GM06990 (cell line): Measurements from ENCODE around the gene DLK1.

Experiments
- DNase-seq: peaks from one replicate; pipeline ENCODE4 v3.0.0-alpha.2; 2011; ENCODE audit not compliant: insufficient read length; ENCODE audit errors: extremely low read depth
- H3K27me3 ChIP-seq: replicated peaks from 2 replicates; pipeline ENCODE4 v1.6.0; 2011; ENCODE audit warnings: low read length; ENCODE audit not compliant: control insufficient read depth, insufficient read depth
- H3K36me3 ChIP-seq: 2 replicates; pipeline ENCODE4 v1.5.1; 2011; ENCODE audit warnings: low read length; ENCODE audit not compliant: control insufficient read depth, insufficient read depth
- H3K4me3 ChIP-seq: replicated peaks from 2 replicates; pipeline ENCODE4 v1.5.1; 2011; ENCODE audit warnings: low read depth, mild to moderate bottlenecking, control low read depth, low read length
- TF ChIP-seq, protein P1 (sequence below): IDR thresholded peaks from 2 replicates; pipeline ENCODE4 v1.5.1; 2011; ENCODE audit warnings: low read length, control low read depth, mild to moderate bottlenecking, inconsistent platforms; ENCODE audit not compliant: insufficient read depth, poor library complexity, severe bottlenecking

DLK1 gene

DNA sequence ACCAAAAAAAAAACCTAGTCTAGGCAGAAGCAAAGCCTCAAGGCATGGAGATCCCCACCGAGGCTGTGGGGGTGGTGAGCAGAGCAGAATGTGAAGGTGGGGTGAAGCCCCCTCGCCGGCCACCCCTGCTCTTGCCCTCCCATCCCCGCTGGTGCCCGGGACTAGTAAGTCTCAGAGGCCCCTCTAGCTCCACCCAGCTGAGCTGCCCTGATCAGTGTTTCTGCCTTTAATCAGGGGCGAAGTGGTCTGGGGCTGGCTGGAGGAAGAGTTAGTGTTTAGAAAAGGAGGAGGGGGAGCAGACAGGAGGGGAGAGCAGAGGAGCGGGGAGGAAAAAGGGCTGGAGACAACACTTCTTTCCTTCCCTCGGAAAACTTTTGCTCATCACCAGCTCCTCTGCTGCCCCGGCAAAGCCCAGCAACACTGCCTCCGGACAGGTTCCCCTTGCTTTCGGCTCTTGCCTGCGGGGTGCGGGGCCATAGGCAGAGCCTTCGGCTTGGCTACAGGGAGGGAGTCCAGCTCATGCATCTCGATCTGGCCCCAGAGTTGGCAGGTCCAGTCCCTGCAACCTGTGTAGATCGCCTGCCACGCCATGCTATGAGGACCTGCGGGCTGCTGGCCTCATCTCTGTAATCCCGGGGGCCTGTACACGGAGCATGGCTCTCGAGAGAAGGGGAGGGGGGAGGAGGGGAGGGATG, 3.4 kb upstream of the DLK1 start:
- no peak overlapping the region for H3K4me3 ChIP-seq

DNA sequence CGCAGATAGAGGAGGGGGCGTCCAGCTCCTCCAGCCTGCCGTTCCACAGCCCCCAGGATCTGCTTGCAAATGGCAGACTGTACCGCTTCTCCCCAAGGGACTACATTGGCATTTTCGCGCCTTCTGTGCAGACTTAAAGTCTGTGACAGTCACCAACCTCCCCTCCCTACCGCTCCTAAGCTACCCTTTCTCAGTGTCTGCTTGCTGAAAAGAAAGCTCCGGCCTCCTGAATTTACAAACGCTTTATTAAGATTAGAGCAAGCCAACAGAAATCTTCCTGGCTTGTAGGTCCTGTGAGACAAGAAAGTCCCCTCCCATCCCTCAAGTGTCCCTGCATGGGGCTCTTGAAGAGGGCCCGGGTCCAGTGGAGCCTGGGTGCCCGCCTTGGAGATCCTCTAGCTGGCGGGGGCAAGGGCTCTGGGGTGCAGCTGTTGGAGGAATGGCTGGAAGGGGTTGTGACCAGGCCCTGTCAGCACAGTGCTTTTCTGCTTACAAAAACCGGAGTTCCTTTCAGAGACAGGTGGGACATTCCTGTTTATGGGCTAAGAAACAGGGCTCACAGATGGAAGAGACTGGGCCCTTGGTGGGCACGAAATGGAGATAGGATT, 2.8 kb upstream of the DLK1 start:
- no peaks in the 10 kb centered on the region for H3K27me3 ChIP-seq
- TF ChIP-seq, protein P1, sequence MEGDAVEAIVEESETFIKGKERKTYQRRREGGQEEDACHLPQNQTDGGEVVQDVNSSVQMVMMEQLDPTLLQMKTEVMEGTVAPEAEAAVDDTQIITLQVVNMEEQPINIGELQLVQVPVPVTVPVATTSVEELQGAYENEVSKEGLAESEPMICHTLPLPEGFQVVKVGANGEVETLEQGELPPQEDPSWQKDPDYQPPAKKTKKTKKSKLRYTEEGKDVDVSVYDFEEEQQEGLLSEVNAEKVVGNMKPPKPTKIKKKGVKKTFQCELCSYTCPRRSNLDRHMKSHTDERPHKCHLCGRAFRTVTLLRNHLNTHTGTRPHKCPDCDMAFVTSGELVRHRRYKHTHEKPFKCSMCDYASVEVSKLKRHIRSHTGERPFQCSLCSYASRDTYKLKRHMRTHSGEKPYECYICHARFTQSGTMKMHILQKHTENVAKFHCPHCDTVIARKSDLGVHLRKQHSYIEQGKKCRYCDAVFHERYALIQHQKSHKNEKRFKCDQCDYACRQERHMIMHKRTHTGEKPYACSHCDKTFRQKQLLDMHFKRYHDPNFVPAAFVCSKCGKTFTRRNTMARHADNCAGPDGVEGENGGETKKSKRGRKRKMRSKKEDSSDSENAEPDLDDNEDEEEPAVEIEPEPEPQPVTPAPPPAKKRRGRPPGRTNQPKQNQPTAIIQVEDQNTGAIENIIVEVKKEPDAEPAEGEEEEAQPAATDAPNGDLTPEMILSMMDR, result no peak
- H3K36me3 ChIP-seq, result no peaks in the 10 kb centered on the region
- no peak for DNase-seq
- no peak overlapping the region for H3K4me3 ChIP-seq

More for the DNA sequence above, 3.4 kb upstream of the DLK1 start:
- TF ChIP-seq, protein P1, result no peak
- H3K36me3 ChIP-seq, result no peaks in the 10 kb centered on the region
- no peak for DNase-seq
- no peaks in the 10 kb centered on the region for H3K27me3 ChIP-seq

DNA sequence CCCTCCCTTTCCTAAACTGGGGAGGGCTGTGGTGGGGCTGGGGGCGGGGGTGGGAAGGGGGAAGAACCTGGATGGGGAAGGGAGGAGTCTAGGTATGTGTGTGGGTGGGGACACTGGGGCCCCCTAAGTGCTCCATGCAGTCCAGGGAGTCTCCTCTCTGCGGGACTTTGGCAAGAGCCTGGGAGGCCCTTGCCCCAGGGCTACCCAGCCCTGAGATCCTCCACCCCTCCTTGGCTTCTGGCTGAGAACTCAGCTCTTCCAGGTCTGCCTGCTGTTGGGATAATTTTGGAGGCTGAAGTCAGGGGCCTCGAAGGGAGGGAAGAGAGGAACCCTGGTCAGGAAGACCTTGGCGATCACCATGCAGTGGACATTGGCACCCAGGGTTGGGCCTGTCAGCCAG, 2.2 kb upstream of the DLK1 start:
- Histone ChIP-seq H3K27me3 (no peaks in the 10 kb centered on the region), H3K4me3 (no peak overlapping the region), H3K36me3 (no peaks in the 10 kb centered on the region)
- TF ChIP-seq, protein P1, result no peak
- no peak for DNase-seq

DNA sequence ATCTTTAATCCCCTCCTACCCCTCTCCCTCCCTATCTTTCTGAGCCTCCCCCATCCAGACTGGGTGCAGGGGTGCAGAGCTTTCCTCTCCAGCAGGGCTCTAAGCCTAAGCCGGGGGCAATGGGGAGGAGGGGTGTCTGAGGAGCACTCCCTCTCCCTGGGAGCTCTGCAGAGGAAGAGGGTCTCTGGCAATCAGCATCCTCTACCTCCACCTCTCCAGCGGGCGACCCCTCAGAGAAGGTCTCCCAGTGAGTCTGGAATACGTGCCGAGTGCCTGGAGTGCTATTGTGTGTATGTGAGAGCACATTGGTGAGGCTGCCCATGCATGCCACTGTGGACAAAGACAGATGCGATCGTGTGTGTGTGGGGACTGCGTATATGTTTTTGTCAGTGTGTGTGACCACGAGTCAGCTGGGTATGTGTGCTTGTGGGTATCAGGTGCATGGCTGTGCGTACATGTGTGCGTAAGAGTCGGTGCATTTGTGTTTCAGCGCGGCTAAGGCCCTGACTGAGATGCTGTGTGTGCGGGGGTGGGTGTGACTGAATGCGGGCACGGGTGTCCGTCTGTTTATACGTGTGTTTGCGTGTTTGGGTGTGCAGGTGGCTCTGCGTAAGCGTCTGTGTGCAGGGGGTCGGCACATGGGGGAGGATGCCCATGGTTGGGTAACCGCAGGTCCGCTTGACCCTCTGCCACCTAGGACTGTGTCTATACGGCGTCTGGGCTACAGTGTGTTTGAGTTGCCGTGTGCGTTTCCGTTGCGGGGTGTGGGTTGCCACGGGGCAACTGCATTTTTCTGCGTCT, 905 bp upstream of the DLK1 start:
- TF ChIP-seq, protein P1, result no peak
- no peak for DNase-seq
- Histone ChIP-seq H3K27me3 (no peaks in the 10 kb centered on the region), H3K4me3 (no peak overlapping the region), H3K36me3 (no peaks in the 10 kb centered on the region)

DNA sequence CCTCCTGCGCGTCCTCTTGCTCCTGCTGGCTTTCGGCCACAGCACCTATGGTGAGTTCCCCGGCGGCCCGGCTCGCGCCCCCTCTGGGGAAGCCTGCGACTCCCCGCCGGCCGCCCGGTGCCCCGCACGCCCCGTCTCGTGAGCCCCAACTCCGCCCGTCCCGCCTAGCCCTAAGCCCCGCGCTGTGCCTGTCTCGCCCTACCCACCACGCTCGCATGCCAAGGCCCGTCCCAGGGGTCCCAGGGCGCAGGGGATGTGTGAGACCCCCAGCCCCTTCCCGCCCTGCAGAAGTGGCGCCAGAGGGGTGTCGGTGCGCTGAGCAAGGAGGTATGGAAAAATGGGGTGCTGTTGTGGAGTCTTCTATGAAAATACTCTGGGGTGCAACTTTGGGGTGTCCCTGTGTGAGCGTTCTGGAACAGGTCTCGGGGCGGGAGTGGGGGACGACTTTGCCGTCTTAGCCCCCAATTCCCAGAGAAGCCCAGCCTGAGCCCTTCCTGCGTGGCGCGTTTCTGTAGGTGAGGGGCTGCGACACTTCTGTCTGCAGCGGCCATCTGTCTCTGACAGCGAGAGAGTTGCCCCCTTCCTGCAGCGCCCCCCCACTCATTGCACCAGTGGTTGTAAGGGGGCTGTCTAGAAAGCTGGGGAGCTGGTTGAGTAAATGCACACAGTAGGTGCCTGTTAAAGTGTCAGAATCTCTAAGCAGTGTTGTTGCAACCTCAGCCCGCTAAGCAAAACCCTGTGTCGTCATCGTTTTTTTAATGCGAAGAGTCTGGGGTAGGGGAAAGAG, 587 bp downstream of the DLK1 start:
- no peak for DNase-seq
- Histone ChIP-seq H3K36me3 (no peaks in the 10 kb centered on the region), H3K27me3 (no peaks in the 10 kb centered on the region), H3K4me3 (no peak overlapping the region)
- TF ChIP-seq, protein P1, result no peak
